OCI-M1 (cell line): ENCODE measurements around the gene ENC1.

Experiments used
- DNase-seq: peaks from one replicate; lab custom pipeline; 2025; lab: John Stamatoyannopoulos, UW

The ENC1 gene

GRCh38 chr5:74631081-74631953, 9.2 kb downstream of the ENC1 start:
- DNase-seq = peak; percentile 80

DNA sequence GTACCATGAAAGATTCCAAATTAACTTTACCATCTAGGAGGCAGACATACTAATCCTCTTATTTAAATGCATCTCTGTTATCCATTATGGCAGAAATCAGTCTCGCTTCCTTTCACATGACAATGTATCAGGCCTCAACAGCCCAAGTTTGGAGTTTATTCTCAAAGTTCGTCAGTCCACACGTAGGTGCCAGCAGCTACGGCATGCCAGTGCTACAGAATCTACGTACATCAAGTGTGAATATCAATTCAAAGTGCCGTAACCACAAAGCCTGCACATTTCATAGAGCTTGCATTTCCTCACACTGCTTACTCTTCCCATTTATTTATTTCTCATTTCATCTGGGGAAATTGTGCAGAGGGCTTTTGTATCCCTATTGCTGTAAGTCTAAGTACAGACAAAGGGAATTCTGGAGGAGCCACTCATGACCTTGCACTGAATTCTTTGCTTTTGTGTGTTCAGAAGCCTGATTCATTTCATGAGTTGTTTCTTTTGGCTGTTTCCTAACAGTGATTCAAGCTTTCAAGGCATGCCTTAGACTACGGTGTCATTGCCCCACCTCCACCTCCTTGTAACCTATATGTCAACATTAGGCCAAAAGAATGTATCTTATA, 10.0 kb downstream of the ENC1 start:
- DNase-seq = no peak

- DNase-seq = no peak
Measured at GRCh38 chr5:74629326-74629725, 11.2 kb downstream of the ENC1 start.

- DNase-seq = no peak
Measured at GRCh38 chr5:74628359-74628758, 12.2 kb downstream of the ENC1 start.

DNA sequence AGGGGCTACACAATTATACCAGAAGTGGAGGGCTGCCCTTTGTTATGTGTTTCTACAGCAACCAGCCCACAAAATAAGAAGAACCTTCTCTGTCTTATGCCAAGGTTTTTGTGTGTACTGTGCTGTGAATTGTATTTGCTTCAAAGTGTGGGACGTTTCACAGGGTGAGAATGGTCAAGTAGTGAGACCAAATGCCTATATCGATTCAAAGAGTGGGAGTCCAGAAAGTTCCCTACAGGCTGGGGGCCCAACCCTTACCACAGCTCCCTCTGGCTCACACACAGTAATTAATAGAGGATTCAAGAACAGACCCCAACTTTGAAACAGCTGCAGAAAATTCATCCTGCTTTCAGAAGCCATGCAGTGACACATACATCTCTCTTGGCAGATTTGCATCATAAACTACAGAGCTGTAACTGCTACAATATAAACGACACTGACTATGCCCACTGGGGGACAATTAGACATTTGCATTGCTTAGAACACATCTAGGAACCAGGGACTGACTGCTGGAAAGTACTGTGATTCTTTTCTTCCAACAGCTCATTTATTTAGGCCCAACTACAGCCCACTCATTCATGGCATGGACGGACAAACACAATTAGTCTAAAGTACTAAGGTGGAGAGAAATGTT, 12.8 kb downstream of the ENC1 start:
- no peak for DNase-seq

DNA sequence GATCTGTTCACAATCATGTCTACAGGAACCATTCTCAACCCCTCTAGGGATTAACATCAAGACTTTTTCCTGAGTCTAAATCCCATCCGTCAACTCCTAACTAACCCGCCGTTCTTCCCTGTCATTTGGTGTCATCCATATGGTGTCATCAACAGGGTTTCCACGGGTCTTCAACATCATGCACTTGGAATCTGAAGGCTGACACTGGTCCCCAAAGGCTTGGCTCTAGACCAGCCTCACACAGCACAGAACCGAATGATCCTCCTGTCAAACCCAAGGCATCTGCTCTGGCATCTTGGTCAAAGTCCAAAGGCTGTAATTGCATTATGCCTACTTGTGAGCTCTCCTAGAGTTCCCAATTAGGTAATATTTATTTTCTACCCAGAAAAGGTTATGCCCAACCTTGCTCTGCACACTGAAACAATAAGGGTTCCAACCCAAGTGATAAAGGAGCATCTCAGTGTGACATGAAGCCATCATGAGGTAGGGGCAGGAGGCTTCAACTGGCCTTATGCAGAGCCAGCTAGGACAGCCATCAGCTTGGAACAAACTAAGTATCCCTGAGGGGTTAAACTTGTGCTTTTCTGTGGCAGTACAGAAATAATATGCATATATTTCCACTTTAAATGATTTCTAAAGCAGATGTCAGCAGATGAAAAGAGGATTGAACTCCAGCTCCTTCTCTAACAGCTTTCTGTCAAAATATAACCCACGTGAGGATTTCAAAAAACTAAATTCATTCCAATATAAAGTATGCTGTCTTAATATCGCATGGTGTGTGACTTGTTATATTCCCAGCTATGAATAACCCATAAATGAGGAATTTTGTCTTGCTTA, 13.9 kb downstream of the ENC1 start:
- no peak for DNase-seq

- DNase-seq = no peak
Measured at GRCh38 chr5:74625742-74626241, 14.7 kb downstream of the ENC1 start.

GRCh38 chr5:74624931-74625505, 15.5 kb downstream of the ENC1 start:
- no peak for DNase-seq

DNA sequence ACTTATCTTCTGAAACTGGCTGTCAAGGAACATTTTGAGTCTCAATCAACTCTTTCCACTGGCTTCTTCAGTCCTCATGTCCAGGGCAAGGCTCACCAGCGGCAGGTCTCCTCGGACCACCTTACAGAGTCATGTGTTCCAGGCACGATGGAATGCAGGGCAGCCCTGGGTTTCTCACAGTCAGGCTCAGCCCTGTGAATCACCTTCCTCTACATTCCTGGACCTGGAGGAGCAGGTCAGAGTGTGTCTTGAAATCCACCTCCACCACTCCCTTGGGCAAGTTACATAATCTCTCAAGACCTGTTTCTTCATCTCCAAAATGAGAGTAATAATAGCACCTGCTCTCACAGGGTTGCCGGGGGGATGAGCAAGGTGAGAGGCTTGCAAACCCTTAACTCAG, 16.0 kb downstream of the ENC1 start:
- no peak for DNase-seq

DNA sequence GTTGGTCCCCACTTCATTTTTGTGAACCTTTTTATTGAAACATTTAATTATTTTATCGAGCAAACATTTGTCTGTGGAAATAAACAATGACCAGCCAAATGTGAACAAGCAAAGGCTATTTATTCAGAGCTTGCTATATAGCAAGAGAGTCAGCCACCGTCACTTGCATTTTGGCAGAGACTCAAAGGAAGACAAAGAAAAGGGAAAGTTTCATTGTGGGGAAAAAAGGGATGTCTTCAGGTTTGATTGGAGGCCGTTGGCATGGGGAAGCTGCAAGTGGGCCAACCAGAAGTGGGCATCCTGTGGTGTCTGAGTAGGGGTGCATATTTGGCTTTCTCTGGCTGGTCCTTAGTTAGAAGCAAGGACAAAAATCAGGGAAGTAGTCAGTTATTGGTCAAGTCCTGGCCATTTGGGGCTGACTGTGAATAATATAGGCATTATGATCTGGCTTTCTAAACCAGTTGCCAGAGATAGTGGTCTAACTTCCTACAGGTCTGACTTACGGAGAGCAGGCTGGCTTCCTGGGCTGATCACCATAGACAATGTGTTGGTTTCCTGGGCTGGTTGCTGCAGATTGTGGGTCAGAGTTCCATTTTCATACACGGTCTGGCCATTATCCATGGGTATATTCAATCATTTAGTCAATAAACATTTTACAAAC, 16.6 kb downstream of the ENC1 start:
- DNase-seq = no peak

GRCh38 chr5:74623006-74623611, 17.4 kb downstream of the ENC1 start:
- no peak for DNase-seq

- no peak for DNase-seq
Measured at GRCh38 chr5:74622122-74622521, 18.4 kb downstream of the ENC1 start.

- DNase-seq = no peak
Measured at GRCh38 chr5:74621492-74621891, 19.0 kb downstream of the ENC1 start.

DNA sequence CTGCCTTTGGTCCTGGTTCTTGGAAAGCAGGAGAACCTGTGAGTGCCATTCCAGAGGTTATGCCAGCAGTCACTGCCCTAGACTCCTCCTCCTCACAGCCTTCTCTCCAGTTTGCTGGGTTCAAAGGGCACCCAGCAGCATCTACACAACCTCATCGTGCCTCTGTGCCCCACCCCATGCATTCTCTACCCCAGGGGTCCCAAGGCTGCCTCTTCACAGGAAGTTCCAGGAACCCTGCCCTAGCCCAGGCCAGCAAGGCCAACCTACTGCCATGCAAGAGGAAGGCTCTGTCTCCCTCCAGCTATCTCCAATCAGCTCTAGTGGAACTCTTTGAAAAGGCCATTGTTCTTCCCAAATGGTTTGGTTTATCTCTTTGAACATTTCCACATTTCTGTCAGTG, 21.2 kb downstream of the ENC1 start:
- DNase-seq = no peak

- DNase-seq = no peak
Measured at GRCh38 chr5:74618106-74618505, 22.4 kb downstream of the ENC1 start.

DNA sequence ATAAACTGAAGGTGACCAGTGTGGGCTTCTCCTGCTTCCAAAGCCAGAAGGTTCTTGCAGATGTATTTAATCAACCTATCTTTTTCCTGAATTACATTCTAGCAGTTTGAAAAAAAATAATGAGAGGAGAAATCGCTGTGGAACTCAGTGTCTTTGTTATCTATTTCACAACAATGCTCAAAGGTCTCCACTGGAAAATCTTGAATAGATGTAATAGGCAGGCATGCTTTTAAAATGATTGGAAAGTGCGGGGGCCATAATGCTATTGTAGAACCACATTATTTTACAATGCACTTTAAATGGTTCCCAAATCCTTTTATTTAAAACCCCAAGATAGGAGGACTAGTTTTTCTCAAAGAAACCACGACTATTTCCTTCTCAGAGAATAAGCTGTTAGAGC, 23.3 kb downstream of the ENC1 start:
- no peak for DNase-seq

GRCh38 chr5:74616236-74617146, 24.0 kb downstream of the ENC1 start:
- DNase-seq = peak; percentile 51

DNA sequence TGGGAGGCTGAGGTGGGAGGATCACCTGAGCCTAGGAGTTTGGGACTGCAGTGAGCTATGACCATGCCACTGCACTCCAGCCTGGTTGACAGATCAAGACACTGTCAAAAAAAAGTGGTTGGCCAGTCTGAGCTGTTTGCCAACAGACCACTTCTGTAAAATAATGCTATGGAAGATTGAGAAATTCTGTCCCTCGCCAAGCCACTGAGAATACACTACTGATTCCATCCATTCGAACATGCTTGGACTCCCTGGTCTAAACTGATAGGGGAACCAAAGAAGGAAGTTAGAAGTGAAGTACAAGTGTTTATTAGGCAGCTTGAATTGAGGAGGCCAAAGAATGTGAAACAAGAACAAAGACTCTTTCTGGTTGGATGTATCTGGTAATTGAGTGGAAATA, 27.2 kb downstream of the ENC1 start:
- DNase-seq = peak; percentile 81

DNA sequence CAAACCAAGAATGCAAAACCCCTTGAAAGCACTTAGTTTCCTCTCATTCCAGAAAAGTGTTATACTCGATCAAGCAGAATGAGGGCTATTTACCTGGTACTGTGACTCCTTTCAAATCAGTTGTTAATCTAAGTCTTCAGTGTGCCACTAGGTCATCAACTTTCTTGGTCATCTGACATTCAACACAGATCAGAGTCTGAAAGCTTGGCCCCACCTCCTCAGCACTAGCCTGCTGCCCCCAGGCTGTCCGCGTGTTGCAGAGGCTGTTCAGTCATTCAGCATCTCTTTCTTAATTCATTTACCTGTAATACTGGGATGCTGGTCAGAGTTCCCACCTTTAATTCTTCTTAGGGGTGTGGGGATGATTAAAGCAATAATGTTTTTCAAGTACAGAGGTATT, 28.5 kb downstream of the ENC1 start:
- no peak for DNase-seq
